ENCODE measurements around the gene C15orf62. TPM values are rescaled to one million over a fixed set of nuclear protein-coding genes. Genes with fewer than 3 reads are reported as not detected.

Gene C15orf62
- total and polyA plus RNA-seq, 11 donors = 0.06 to 1.1 (median 0.18) TPM; not detected in 3

- no peak for ATAC-seq
- intact Hi-C loops (cut with DNase I) = no loop called here
These were observed 18.2 kb downstream of the C15orf62 start for GRCh38 chr15:40787991-40788390.

GRCh38 chr15:40789119-40789518 lies 19.3 kb downstream of the C15orf62 start:
- peaks cover 0 to 35% (median 13%) of the 10 kb centered on the region in 12 donors for H3K4me1 ChIP-seq
- H3K36me3 ChIP-seq = peaks cover 0 to 25% (median 15%) of the 10 kb centered on the region in 9 donors
- ATAC-seq = no peak
- no peak overlapping the region for H3K4me3 ChIP-seq
- H3K9me3 ChIP-seq = no peaks in the 10 kb centered on the region
- no peak overlapping the region for H3K27ac ChIP-seq
- no peak for DNase-seq
- 72 to 86% (median 82%) methylated on average over 5 of the region's 5 CpGs for WGBS, 4 donors
- TF ChIP-seq CTCF (IDR thresholded peaks at IDR 0.05) = no peak
- TF ChIP-seq POLR2A (IDR thresholded peaks at IDR 0.05) = no peak
- intact Hi-C loops (cut with DNase I) = no loop called here
- no peaks in the 10 kb centered on the region for H3K27me3 ChIP-seq

More at GRCh38 chr15:40787991-40788390, 18.2 kb downstream of the C15orf62 start:
- H3K27ac ChIP-seq = peak overlapping the region in 1 of 12 donors; percentile 15
- 60 to 72% (median 69%) methylated on average over 5 to 6 of the region's 6 CpGs for WGBS, 4 donors
- no peaks in the 10 kb centered on the region for H3K9me3 ChIP-seq
- no peak for DNase-seq
- TF ChIP-seq POLR2A (IDR thresholded peaks at IDR 0.05) (no peak), CTCF (IDR thresholded peaks at IDR 0.05) (no peak)
- H3K4me1 ChIP-seq = peaks cover 0 to 25% (median 13%) of the 10 kb centered on the region in 12 donors
- no peaks in the 10 kb centered on the region for H3K27me3 ChIP-seq
- H3K36me3 ChIP-seq = peaks cover 0 to 25% (median 18%) of the 10 kb centered on the region in 9 donors
- no peak overlapping the region for H3K4me3 ChIP-seq

GRCh38 chr15:40789999-40790398 lies 20.2 kb downstream of the C15orf62 start:
- intact Hi-C loops (cut with DNase I) = no loop called here
- H3K27me3 ChIP-seq = no peaks in the 10 kb centered on the region
- ATAC-seq = no peak
- H3K36me3 ChIP-seq = peaks cover 0 to 25% (median 15%) of the 10 kb centered on the region in 9 donors
- no peak overlapping the region for H3K27ac ChIP-seq
- DNase-seq = no peak
- WGBS, 4 donors = 95 to 99% (median 97%) methylated on average over 8 of the region's 8 CpGs
- H3K9me3 ChIP-seq = no peaks in the 10 kb centered on the region
- peaks cover 0 to 44% (median 14%) of the 10 kb centered on the region in 12 donors for H3K4me1 ChIP-seq
- no peak overlapping the region for H3K4me3 ChIP-seq
- TF ChIP-seq POLR2A (IDR thresholded peaks at IDR 0.05) (no peak), CTCF (IDR thresholded peaks at IDR 0.05) (no peak)

- 88 to 96% (median 90%) methylated on average over 3 of the region's 3 CpGs for WGBS, 4 donors
- intact Hi-C loops (cut with DNase I) = no loop called here
- no peaks in the 10 kb centered on the region for H3K27me3 ChIP-seq
- no peak for ATAC-seq
- peaks cover 0 to 25% (median 15%) of the 10 kb centered on the region in 9 donors for H3K36me3 ChIP-seq
- H3K4me1 ChIP-seq = peaks cover 0 to 51% (median 13%) of the 10 kb centered on the region in 12 donors
- no peak overlapping the region for H3K4me3 ChIP-seq
- no peak overlapping the region for H3K27ac ChIP-seq
- DNase-seq = no peak
- TF ChIP-seq POLR2A (IDR thresholded peaks at IDR 0.05) (no peak), CTCF (IDR thresholded peaks at IDR 0.05) (no peak)
- no peaks in the 10 kb centered on the region for H3K9me3 ChIP-seq
These were observed 20.9 kb downstream of the C15orf62 start for GRCh38 chr15:40790718-40791117.

All from heart left ventricle (tissue), 16 donors.